Measurements from ENCODE around the gene PIK3R5.

DNA sequence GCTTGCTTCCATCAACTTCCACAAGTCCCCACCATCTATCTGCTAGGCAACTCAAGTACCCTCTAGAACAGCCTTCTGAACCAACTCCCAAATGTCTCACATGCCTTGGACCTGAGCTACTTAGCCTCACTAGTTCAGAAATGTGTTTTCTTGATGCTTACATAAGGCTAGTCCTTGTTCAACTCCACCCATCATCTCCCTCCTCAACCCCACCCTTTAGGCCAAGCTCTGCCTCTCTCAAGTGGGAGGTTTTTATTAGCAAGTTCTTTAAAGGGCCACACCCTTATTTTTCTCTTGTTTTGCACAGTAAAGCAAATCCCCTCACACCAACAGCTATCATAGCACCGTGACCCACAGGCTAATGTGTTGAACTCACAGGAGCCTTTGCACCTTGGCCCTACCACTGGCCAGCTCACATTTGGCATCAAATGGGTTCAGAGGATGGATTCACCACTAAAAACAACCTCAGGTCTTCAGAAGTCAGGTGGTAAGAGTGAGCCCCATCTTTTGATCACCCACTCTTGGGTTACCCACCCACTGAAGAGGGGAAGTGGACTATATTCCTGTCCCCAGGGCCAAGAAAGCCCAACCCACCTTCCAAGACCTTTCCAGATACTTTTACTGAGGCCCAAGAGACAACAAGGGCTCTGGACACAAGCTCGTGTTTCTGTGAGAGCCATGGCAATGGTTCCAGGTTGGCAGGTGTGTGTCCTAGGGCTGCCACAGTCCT lies 12.2 kb downstream of the PIK3R5 start:
- TF ChIP-seq FOS (IDR thresholded peaks at IDR 0.05; ENCODE audit: borderline replicate concordance, insufficient read depth, low read length), result no peak
- TF ChIP-seq, protein P1, sequence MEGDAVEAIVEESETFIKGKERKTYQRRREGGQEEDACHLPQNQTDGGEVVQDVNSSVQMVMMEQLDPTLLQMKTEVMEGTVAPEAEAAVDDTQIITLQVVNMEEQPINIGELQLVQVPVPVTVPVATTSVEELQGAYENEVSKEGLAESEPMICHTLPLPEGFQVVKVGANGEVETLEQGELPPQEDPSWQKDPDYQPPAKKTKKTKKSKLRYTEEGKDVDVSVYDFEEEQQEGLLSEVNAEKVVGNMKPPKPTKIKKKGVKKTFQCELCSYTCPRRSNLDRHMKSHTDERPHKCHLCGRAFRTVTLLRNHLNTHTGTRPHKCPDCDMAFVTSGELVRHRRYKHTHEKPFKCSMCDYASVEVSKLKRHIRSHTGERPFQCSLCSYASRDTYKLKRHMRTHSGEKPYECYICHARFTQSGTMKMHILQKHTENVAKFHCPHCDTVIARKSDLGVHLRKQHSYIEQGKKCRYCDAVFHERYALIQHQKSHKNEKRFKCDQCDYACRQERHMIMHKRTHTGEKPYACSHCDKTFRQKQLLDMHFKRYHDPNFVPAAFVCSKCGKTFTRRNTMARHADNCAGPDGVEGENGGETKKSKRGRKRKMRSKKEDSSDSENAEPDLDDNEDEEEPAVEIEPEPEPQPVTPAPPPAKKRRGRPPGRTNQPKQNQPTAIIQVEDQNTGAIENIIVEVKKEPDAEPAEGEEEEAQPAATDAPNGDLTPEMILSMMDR (IDR thresholded peaks at IDR 0.05; ENCODE audit: extremely low read depth in 1 of 2, insufficient read depth in 1 of 2, low read depth in 1 of 2, low read length in 2 of 2), result no peak
- TF ChIP-seq POLR2AphosphoS5 (IDR thresholded peaks at IDR 0.05; ENCODE audit: insufficient read depth, low read depth, low read length), result no peak
- TF ChIP-seq EZH2 (IDR thresholded peaks at IDR 0.05; ENCODE audit: borderline replicate concordance, low read depth, low read length, severe bottlenecking), result no peak
- TF ChIP-seq POLR2A (IDR thresholded peaks at IDR 0.05; ENCODE audit: low read depth, low read length), result no peak

Measured in endothelial cell of umbilical vein (primary cell).